CD4-positive, alpha-beta T cell treated with Interleukin-21 for 1 hour (primary cell): ENCODE data around the gene TMEM141.
"Not testable (repeated sequence)": the region's sequence is repeated elsewhere in the genome, so short reads cannot be mapped to it uniquely, and the experiment has no call there.

Experiments used
- DNase-seq: peaks from one replicate; pipeline ENCODE4 v3.0.0-alpha.2; 2020

TMEM141 gene

DNA sequence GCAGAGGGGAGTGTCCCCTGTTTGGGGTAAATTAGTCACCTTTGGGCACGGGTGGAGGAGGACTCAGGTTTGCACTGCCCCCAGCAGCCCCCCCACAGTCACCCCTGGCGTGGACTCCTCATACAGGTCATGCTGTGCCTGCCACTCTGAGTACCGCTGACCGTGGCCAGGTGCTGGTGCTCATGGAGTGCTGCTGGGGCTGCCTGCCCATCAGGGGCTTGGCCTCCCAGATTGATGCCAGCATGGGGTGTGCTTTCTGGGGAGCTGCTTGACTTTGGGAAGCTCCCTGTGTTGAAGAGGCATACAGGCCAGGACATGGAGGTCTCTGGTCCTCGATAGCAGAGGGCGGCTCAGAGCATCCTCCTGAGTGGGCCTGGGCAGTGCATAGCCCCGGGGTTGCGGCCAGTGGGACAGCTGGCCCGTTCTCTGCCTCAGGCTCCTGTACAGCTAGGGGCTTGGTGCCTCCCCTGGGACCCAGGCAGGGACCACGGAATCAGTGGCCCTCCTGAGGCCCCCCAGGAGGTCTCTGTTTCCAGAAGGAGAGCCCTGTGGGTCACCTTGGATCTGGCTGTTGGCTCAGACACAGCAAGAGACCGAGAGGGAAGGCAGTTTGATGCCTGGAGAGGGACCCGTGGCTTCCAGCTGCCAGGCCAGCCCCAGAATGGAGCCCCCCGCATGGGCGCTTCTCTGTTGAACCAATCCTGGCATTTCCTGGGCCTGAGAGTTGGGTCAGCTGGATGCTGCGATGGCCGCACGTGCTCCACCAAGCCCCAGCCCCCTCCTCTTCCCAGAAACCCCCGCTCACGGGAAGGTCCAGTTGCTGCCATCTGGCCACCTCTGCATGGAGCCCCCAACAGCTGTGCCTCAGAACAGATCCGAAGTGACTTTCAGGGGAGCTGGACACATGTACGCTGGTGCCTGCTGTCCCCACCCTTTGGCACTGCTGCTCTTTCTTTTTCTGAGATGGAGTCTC lies 45.1 kb downstream of the TMEM141 start:
- no peak for DNase-seq

DNA sequence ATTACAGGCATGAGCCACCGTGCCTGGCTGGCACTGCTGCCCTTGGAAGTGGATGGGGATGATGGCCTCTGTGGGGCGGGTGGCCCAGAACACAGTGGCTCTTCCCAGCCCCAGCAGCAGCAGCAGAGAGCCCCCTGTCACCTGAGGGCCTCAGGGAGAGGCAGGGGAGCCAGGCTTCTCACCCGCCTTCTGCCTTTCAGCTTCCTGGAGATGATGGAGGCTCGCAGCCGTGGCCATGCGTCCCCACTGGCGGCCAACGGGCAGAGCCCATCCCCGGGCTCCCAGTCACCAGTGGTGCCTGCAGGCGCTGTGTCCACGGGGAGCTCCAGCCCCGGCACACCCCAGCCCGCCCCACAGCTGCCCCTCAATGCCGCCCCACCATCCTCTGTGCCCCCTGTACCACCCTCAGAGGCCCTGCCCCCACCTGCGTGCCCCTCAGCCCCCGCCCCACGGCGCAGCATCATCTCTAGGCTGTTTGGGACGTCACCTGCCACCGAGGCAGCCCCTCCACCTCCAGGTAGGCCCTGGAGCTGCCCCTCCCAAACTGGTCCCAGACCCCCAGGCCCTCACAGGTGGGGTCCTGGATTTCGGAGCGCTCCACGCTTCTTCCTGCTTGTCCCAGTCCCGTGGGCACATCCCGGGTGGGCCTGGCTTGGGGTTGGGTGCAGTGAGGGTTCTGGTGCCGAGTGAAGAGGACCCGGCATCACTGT lies 46.2 kb downstream of the TMEM141 start:
- DNase-seq = no peak

DNA sequence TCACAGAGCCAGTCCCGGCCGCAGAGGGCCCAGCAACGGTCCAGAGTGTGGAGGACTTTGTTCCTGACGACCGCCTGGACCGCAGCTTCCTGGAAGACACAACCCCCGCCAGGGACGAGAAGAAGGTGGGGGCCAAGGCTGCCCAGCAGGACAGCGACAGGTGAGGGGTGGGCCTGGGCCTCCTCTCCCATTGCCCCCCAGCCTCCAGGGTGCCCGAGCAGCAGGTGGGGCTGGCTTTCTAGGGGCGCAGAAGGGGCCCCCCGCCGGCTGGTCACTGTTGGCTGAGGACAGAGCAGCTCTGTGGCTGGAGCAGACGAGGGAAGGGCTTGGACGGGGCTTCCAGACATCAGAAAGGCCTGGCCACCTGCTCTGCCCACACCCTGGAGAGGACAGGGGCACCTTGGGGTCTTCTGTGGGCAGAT lies 46.7 kb downstream of the TMEM141 start:
- not testable (repeated sequence) for DNase-seq

DNA sequence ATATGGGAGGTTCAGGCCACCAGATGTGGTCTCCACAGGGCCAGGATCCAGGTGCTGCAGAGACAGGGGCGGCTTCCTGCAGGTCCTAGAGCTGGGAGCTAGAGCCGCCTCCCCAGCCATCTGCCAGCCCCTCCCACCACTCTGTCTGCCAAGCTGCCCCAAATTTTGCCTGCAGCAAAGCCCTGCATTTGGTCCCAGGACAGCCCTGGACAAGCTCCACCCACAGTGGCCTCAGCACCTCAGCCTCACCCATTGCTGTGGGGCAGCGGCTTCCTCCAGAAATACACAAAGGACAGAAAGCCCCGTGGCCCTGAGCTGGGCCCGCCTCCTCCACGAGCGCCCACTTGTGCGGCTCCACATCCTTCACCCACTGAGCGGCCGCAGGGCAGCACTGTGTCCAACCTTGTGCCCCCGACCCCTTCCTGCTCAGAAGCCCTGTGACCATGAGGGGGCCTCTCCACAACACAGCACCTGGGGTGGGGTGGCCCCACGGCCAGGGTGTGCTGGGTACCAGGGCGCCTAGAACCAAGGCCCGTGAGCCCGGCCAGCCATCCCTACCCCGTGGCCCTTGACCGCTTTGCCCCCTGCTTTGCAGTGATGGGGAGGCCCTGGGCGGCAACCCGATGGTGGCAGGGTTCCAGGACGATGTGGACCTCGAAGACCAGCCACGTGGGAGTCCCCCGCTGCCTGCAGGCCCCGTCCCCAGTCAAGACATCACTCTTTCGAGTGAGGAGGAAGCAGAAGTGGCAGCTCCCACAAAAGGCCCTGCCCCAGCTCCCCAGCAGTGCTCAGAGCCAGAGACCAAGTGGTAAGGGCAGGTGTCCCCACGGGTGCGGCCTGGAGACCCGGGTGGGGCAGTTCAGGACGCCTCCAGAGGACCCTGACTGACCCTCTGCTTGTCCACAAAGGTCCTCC lies 47.4 kb downstream of the TMEM141 start:
- no peak for DNase-seq

DNA sequence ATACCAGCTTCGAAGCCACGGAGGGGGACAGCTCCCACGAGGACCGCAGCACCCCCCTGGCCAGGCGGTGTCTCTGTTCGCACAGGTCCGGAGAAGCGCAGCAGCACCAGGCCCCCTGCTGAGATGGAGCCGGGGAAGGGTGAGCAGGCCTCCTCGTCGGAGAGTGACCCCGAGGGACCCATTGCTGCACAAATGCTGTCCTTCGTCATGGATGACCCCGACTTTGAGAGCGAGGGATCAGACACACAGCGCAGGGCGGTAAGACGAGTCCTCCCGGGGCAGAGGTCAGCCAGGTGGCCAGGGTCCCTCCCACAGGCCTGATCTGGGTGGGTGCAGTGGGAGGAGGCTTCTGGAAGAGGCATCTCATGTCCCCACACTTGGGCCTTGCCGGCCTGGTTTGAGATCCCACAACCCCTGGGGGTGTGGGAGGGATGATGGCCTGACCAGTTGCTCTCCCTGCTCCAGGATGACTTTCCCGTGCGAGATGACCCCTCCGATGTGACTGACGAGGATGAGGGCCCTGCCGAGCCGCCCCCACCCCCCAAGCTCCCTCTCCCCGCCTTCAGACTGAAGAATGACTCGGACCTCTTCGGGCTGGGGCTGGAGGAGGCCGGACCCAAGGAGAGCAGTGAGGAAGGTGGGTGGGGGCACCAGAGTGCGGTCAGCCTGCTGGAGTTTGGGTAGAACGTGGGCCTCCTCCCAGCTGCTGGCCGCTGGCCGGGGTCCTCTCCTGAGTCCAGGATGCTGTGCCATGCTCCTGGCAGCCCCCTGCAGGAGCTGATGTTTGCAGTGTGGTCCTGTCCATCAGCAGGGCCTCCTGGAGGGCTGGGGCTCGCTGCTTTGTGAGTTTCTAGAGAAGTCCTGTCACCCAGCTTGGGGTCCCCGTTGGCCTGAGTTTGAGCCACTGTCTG lies 48.3 kb downstream of the TMEM141 start:
- DNase-seq = no peak

DNA sequence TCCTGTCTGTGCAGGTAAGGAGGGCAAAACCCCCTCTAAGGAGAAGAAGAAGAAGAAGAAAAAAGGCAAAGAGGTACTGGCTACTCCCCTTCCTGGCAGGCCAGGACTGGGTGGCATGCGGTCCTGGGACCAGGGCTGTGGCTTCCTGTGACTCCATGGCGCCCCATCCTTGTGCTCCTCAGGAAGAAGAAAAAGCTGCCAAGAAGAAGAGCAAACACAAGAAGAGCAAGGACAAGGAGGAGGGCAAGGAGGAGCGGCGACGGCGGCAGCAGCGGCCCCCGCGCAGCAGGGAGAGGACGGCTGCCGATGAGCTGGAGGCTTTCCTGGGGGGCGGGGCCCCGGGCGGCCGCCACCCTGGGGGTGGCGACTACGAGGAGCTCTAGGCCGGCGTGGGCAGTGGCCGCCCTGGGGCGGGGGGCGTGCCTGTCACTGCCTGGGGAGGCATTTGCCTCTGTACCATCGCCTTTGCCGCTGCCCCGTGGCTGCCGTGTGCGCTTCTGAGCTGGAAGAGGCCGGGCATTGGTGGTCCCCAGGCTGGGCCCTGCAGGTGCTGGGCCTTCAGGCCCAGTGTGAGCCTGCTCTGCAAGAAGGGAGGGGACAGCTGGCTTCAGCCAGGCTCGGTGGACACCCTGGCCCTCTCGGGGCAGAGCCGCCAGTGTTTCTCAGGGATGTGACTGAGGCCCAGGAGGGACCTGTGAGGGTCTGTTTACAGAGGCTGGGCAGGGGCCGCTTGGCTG lies 49.2 kb downstream of the TMEM141 start:
- DNase-seq = no peak

DNA sequence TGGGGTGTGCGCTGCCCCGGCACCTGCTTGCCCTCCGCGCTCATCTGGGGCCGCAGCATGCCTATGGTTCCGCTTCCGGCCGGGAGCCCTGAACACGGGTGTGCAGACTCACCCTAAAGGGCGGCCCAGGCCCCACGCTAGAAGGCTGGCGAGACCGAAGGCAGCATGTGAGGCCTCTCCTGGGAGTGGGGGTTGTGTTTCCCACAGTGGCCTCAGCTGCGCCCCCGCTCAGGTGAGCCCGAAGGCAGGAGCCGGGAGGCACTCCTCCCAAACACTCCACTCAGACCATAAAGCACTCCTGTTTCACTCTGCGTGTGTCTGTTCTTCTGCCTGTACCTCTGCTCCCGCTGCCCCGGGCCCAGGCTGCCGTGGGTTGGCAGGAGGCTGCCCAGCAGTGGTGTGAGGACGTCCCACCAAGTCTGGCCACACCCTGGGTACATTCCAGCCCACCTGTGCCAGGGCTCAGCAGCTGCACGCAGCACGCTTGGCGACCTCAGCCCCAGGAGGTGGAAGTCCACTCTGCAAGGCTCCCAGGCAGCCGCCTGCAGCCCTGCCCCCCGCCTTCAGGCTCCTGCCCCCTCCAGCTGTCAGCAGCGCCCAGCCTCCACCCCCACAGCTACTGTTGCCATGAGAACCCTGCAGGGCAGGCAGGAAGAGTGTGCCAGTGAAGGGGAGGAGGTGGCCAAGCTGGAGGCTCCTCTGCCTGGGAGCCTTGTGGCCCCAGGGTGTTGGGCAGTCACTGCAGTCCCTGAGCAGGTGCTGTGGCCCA lies 49.9 kb downstream of the TMEM141 start:
- DNase-seq = no peak

DNA sequence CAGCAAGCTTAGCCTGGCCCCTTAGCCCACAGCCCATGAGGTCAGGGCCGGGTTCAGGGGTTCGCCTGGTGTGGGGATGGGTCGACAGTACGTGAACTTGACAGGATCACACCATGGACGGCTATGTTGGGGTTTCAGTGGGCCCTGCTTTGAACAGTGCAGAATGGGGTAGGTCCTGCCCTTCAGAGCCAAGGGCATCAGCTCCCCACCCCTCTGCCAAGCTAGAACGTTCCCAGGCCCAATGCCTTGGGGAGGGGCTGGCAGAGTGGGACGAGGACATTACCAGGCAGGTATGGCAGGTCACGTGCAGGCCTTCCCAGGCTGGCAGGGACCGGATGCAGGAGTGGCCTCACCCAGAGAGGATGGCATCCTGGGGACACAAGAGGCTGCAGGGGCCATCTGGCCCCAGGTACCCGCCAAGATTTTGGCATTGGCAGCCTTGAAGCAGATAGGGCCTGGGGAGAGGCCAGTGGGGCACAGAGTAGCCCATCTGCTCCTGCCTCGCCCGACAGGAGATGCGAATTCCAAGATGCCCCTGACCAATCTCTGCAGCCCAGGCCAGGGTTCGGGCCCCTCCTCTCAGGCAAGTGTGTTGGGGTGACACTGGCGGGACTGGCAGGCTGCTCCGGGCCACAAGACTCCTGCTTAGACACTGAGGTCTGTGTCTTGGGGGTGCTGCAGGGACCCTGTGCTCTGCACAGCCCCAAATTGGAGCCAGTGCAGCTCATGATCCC lies 50.7 kb downstream of the TMEM141 start:
- DNase-seq = not testable (repeated sequence)

DNA sequence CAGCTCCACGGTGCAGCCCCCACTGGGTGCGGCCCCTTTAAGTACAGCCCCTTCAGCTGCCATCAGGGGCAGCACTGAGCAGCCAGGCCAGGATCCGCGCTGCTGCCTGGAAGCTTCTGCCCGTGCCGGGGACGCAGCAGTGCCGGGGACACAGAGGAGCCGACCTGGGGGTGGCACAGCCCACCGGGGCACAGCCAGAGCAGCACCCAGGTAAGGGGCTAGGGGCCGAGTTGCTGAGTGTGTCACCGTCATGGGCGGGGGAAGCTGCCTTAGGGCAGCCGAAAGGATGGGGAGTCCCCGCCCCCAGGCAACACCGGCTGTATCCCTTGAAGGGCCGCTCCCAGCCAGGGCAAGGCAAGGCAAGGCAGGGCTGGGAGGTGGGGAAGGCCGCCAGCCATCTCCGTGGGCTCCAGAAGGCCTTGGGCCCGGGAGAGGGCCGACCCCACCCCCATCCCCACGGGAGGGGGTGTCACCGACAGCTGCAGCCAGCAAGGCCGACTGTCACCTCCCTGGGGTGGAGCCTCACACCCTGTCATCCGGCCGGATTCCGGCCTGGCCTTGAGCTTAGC lies 51.3 kb downstream of the TMEM141 start, which contains the start of gene AJM1:
TSS of gene AJM1 (plus strand) at position 99 of the 569 bp plus-strand sequence. CDS start 1,937 bp downstream, outside the sequence.
- peak; percentile 85 for DNase-seq
